Neural progenitor cell (in vitro differentiated cells): ENCODE results near the gene HDAC7.

Source experiments
- CTCF ChIP-seq: fragments of 200-600 bp; sonication (generic); IDR thresholded peaks from 2 replicates; pipeline ENCODE4 v1.5.1; 2017; ENCODE audit warnings: antibody characterized with exemption, mild to moderate bottlenecking
- EZH2 ChIP-seq: fragments of 200-600 bp; sonication (generic); IDR thresholded peaks from 2 replicates; pipeline ENCODE4 v1.6.1; 2017; ENCODE audit warnings: antibody characterized with exemption, mild to moderate bottlenecking, moderate library complexity

DNA sequence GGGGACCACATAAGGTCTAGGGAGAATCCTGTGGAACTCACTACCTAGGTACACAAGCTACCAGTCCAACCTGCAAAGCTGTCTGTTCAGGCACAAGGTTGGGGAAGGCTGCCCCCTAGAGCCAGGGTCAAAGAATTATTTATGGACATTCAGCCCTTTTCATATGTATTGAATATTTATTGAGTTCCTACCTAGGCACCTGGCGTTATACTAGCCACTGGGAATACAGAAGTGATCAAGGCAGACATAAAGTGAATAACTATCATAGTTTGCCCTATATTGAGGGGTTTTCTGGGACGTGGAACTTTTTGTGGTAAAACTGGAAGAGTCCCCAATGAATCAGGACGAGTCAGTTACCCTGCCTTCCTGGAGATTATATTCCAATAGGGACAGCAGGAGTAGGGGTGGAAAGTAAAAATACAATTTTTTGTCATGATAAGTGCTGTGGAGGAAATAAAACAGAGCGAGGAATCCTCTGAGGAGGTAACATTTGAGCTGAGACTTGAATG, 52.4 kb downstream of the HDAC7 start:
- TF ChIP-seq CTCF (peak; percentile 66), EZH2 (no peak)
